ACC112 (cell line): ENCODE measurements around the gene SLC25A47.

Experiments used
- H2AFZ ChIP-seq: fragments of 200-600 bp; sonication (generic); one replicate; pipeline ENCODE4 v1.6.0; 2017; ENCODE audit warnings: antibody characterized with exemption, low read length; ENCODE audit not compliant: unreplicated experiment
- H3K27ac ChIP-seq: fragments of 200-600 bp; sonication (generic); 2 replicates; pipeline ENCODE4 v1.5.1; 2014; ENCODE audit warnings: low read depth, mild to moderate bottlenecking, antibody characterized with exemption, low read length, moderate library complexity
- H3K27me3 ChIP-seq: fragments of 200-600 bp; sonication (generic); 2 replicates; pipeline ENCODE4 v1.6.1; 2014; ENCODE audit warnings: mild to moderate bottlenecking, antibody characterized with exemption, low read length, moderate library complexity, mixed read lengths; ENCODE audit not compliant: insufficient read depth
- H3K36me3 ChIP-seq: fragments of 200-600 bp; sonication (generic); 2 replicates; pipeline ENCODE4 v1.6.1; 2016; ENCODE audit warnings: mild to moderate bottlenecking, antibody characterized with exemption, low read length, moderate library complexity, mixed read lengths; ENCODE audit not compliant: insufficient read depth
- H3K4me1 ChIP-seq: fragments of 200-600 bp; sonication (generic); one replicate; pipeline ENCODE4 v1.6.1; 2016; ENCODE audit warnings: low read length, mixed read lengths; ENCODE audit not compliant: insufficient read depth, unreplicated experiment, control insufficient read depth
- H3K4me3 ChIP-seq: fragments of 200-600 bp; sonication (generic); 2 replicates; pipeline ENCODE4 v1.5.1; 2014; ENCODE audit warnings: mild to moderate bottlenecking, low read depth, low read length
- H3K79me2 ChIP-seq: fragments of 200-600 bp; sonication (generic); one replicate; pipeline ENCODE4 v1.6.0; 2016; ENCODE audit warnings: low read length; ENCODE audit not compliant: control insufficient read depth, unreplicated experiment, insufficient read depth

The SLC25A47 gene

GRCh38 chr14:100329233-100330006, 6.3 kb downstream of the SLC25A47 start:
- Histone ChIP-seq H3K36me3 (peaks cover 4% of the 10 kb centered on the region; the same call in 1 of the 2 replicates), H3K4me3 (no peak overlapping the region), H3K79me2 (no peaks in the 10 kb centered on the region), H3K27me3 (no peaks in the 10 kb centered on the region), H3K27ac (no peak overlapping the region), H2AFZ (no peak overlapping the region), H3K4me1 (no peaks in the 10 kb centered on the region)

- Histone ChIP-seq H3K27me3 (no peaks in the 10 kb centered on the region), H3K4me3 (no peak overlapping the region), H2AFZ (no peak overlapping the region), H3K79me2 (no peaks in the 10 kb centered on the region), H3K27ac (no peak overlapping the region), H3K4me1 (no peaks in the 10 kb centered on the region), H3K36me3 (peaks cover 4% of the 10 kb centered on the region; the same call in 1 of the 2 replicates)
Measured at GRCh38 chr14:100330007-100330344, 6.8 kb downstream of the SLC25A47 start.

DNA sequence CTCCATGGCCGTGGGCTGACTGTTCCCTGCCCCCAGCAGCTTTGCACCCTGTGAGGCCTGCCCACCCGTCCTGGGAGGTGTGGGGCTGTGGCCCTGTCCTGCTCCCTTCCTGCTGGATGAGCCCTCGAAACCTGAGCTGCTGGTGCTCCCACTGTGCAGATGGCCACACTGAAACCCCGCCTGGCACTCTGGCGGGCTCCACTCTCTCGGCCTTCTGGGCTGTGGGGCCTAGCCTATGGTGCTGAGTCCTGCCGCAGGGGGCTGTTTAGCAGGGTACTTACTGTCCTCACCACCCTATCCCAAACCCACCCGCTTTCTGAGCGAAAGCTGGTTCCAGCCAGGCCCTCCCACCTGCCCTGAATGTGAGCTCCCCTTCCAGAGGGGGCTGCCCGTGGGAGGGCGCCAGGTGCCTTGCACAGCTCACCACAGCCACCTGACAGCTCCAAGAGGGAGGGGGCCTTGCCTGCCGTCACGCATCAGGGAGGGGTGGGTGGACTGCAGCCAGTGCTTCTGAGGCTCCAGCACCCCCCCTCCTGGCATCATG, 7.3 kb downstream of the SLC25A47 start:
- Histone ChIP-seq H3K36me3 (peaks cover 4% of the 10 kb centered on the region; the same call in 1 of the 2 replicates), H3K27ac (no peak overlapping the region), H3K27me3 (no peaks in the 10 kb centered on the region), H2AFZ (no peak overlapping the region), H3K79me2 (no peaks in the 10 kb centered on the region), H3K4me1 (no peaks in the 10 kb centered on the region), H3K4me3 (no peak overlapping the region)

- Histone ChIP-seq H3K4me1 (no peaks in the 10 kb centered on the region), H3K79me2 (no peaks in the 10 kb centered on the region), H3K4me3 (no peak overlapping the region), H3K27me3 (no peaks in the 10 kb centered on the region), H3K36me3 (peaks cover 9% of the 10 kb centered on the region; the same call in 1 of the 2 replicates), H3K27ac (no peak overlapping the region), H2AFZ (no peak overlapping the region)
Measured at GRCh38 chr14:100332071-100332639, 9.0 kb downstream of the SLC25A47 start.

DNA sequence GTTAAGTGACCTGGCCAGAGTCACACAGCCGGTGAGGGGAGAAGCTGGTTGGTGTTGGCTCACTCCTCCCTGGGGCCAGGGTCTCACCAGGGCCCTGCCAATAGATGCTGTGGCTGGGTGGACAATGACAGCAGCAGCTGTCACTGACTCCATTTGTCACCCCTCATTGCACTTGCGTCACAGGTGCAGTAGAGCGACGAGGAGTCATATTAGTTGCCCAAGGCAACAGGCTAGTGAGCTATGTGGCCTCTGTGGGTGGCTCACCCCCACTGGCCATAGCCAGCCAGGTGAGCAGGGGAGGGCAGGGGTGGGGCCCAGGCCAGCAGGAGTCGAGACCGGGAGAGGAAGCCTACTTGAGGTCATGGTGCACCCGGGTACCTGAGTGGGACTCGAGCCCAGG, 9.7 kb downstream of the SLC25A47 start:
- no peaks in the 10 kb centered on the region for H3K79me2 ChIP-seq
- H3K27ac ChIP-seq = no peak overlapping the region
- H3K27me3 ChIP-seq = no peaks in the 10 kb centered on the region
- H3K4me1 ChIP-seq = no peaks in the 10 kb centered on the region
- H3K4me3 ChIP-seq = no peak overlapping the region
- H2AFZ ChIP-seq = no peak overlapping the region
- peaks cover 9% of the 10 kb centered on the region; the same call in 1 of the 2 replicates for H3K36me3 ChIP-seq

DNA sequence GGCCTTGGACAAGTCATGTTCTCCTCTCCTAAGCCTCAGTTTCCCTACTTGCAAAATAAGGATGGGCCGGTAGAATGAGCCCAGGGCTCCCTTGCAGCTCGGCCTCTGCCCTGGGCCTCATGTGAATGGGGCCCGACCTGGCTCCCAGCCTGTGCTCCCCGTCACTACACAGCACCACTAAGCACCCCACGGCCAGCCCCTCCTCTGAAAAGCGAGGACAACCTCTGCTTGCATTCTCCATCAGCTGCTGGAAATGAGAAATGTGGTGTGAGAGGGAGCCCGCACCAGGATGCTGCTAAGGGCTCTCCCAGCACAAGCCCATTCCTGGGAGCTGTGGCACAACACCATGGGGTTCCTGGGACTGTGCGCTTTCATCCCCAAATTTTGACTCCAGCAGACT, 10.2 kb downstream of the SLC25A47 start:
- H2AFZ ChIP-seq = no peak overlapping the region
- no peaks in the 10 kb centered on the region for H3K27me3 ChIP-seq
- H3K4me3 ChIP-seq = no peak overlapping the region
- no peaks in the 10 kb centered on the region for H3K4me1 ChIP-seq
- peaks cover 9% of the 10 kb centered on the region; the same call in 1 of the 2 replicates for H3K36me3 ChIP-seq
- H3K79me2 ChIP-seq = no peaks in the 10 kb centered on the region
- H3K27ac ChIP-seq = no peak overlapping the region

DNA sequence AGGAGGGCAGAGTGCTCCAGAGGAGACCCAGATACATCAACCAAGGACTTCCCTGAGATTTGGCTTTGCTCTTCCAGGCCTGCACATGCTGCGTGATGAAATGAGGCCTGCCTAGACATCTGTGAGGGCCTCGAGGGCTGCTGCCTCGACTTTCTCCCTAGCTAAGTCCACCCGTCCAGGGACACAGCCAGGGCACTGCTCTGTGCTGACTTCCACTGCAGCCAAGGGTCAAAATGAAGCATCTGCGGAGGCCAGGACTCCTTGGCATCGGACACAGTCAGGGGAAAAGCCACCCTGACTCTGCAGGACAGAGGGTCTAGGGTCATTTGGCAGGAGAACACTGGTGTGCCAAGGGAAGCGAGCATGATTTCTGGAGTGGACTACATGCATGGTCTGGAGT, 10.7 kb downstream of the SLC25A47 start:
- no peak overlapping the region for H3K4me3 ChIP-seq
- H3K36me3 ChIP-seq = peaks cover 9% of the 10 kb centered on the region; the same call in 1 of the 2 replicates

DNA sequence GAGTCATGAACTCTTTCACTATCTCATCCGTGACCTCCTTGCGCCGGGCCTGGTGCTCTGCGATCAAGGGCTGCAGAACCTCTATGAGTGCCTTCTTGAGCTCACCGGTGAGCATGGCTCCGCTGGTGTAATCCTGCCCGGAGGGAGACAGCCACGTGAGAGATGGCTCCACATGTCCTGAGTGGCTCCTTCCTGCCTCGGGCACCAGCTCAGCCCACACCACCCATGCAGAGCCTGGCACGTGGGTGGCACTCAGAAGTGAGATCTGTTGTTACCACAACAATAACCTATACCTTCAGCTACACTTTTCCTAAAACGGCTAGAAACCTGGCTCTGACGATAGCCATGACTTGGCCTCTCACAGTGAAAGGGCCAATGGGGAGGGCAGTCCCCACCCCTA, 11.8 kb downstream of the SLC25A47 start:
- no peaks in the 10 kb centered on the region for H3K27me3 ChIP-seq
- no peaks in the 10 kb centered on the region for H3K79me2 ChIP-seq
- H3K27ac ChIP-seq = no peak overlapping the region
- peaks cover 12% of the 10 kb centered on the region; the same call in 1 of the 2 replicates for H3K36me3 ChIP-seq
- H2AFZ ChIP-seq = no peak overlapping the region
- no peak overlapping the region for H3K4me3 ChIP-seq
- H3K4me1 ChIP-seq = no peaks in the 10 kb centered on the region

More for the DNA sequence above, 10.7 kb downstream of the SLC25A47 start:
- H3K27ac ChIP-seq = no peak overlapping the region
- H2AFZ ChIP-seq = no peak overlapping the region
- H3K4me1 ChIP-seq = no peaks in the 10 kb centered on the region
- no peaks in the 10 kb centered on the region for H3K27me3 ChIP-seq
- H3K79me2 ChIP-seq = no peaks in the 10 kb centered on the region

DNA sequence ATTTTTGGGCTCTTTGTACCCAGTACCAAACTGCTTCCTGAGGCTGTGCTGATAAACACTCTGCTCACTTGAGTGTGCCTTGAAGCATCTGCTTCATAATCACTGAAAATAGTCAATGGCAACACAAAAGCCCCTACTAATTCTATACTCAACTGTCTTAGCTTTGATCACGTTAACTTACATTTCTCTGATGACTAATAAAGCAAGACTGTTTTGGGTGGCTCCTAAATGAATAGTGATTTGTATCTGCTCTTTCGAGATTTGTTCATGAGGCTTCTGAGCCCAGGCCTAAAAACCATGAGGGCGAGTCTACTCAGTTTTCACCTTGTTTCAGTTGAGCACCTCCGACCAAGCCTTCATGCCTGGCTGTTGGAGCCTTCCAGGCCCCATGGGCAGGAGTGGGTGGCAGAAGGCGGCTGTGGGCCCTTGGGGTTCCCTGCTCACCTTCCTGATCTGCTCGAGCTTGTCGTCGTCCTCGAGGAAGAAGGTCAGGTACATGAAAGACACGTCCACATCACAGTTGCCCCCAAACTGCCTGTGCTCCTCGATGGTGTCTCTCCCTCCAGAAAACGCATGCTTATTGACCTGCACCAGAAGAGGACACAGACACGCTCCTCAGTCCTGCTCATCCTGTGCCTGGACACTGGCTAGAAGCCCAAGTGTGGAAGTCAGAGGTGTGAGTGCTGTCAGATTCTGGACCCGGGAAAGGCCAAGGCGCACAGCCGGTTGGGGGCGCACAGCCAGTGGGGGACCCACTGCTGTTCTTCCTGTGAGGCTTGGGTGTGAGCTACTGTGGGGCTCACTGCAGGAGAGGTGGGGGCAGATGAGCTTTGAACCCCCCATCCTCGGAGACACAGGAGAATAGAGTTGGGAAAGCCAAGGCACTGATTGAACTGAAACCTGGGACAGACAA, 13.7 kb downstream of the SLC25A47 start:
- Histone ChIP-seq H3K27ac (no peak overlapping the region), H3K36me3 (peaks cover 13% of the 10 kb centered on the region; the same call in 1 of the 2 replicates), H3K4me1 (peaks cover 10% of the 10 kb centered on the region), H3K4me3 (no peak overlapping the region), H2AFZ (no peak overlapping the region), H3K79me2 (no peaks in the 10 kb centered on the region), H3K27me3 (no peaks in the 10 kb centered on the region)

- no peak overlapping the region for H2AFZ ChIP-seq
- H3K4me3 ChIP-seq = no peak overlapping the region
- no peaks in the 10 kb centered on the region for H3K79me2 ChIP-seq
- H3K4me1 ChIP-seq = peaks cover 15% of the 10 kb centered on the region
- H3K36me3 ChIP-seq = peaks cover 9% of the 10 kb centered on the region; the same call in 1 of the 2 replicates
- no peak overlapping the region for H3K27ac ChIP-seq
- H3K27me3 ChIP-seq = no peaks in the 10 kb centered on the region
Measured at GRCh38 chr14:100339766-100340422, 16.8 kb downstream of the SLC25A47 start.
